HG03097 (cell line): ENCODE measurements around the gene HPD.
"Not testable (repeated sequence)": the region's sequence is repeated elsewhere in the genome, so short reads cannot be mapped to it uniquely, and the experiment has no call there.

ENCODE experiments used
- ATAC-seq: cut with Tn5 transposase; IDR thresholded peaks from one replicate; pipeline ENCODE4 v1.9.1; 2021; ENCODE audit not compliant: unreplicated experiment, low FRiP score

The HPD gene

GRCh38 chr12:121858662-121859572 lies at the start of gene HPD:
TSS of gene HPD (minus strand) at chr12:121858859. CDS start at chr12:121858823, 36 bp downstream.
- ATAC-seq: no peak

- no peak for ATAC-seq
These were observed 47.1 kb upstream of the HPD start for GRCh38 chr12:121905746-121906145.

- no peak for ATAC-seq
These were observed 44.5 kb upstream of the HPD start for GRCh38 chr12:121903202-121903601.

- ATAC-seq: no peak
These were observed 40.9 kb upstream of the HPD start for GRCh38 chr12:121899590-121899989.

GRCh38 chr12:121898287-121898686 lies 39.6 kb upstream of the HPD start:
- ATAC-seq: no peak

- ATAC-seq: no peak
These were observed 36.0 kb upstream of the HPD start for GRCh38 chr12:121894633-121895032.

- ATAC-seq: no peak
These were observed 35.4 kb upstream of the HPD start for GRCh38 chr12:121893961-121894460.

- no peak for ATAC-seq
These were observed 34.3 kb upstream of the HPD start for GRCh38 chr12:121892673-121893561.

- ATAC-seq: not testable (repeated sequence)
These were observed 31.0 kb upstream of the HPD start for GRCh38 chr12:121889661-121890060.

GRCh38 chr12:121889274-121889624 lies 30.6 kb upstream of the HPD start:
- no peak for ATAC-seq

- peak; percentile 86 for ATAC-seq
These were observed 30.0 kb upstream of the HPD start, which contains the start of gene PSMD9 for GRCh38 chr12:121888478-121889273. TSS of gene PSMD9 (plus strand) at chr12:121888790. CDS start at chr12:121888857, 67 bp downstream.

GRCh38 chr12:121888083-121888477 lies 29.4 kb upstream of the HPD start:
- ATAC-seq: no peak

GRCh38 chr12:121885129-121885528 lies 26.5 kb upstream of the HPD start:
- not testable (repeated sequence) for ATAC-seq

GRCh38 chr12:121883315-121883660 lies 24.6 kb upstream of the HPD start:
- no peak for ATAC-seq

GRCh38 chr12:121876080-121876447 lies 17.4 kb upstream of the HPD start:
- not testable (repeated sequence) for ATAC-seq

- no peak for ATAC-seq
These were observed 16.9 kb upstream of the HPD start for GRCh38 chr12:121875582-121875981.

GRCh38 chr12:121874071-121874470 lies 15.4 kb upstream of the HPD start:
- ATAC-seq: no peak

GRCh38 chr12:121873216-121873569 lies 14.5 kb upstream of the HPD start:
- ATAC-seq: no peak

- ATAC-seq: no peak
These were observed 14.0 kb upstream of the HPD start for GRCh38 chr12:121872546-121873215.

- ATAC-seq: no peak
These were observed 12.8 kb upstream of the HPD start for GRCh38 chr12:121871467-121871866.
